Brain microvascular endothelial cell (primary cell): ENCODE measurements around the gene SDC1.

Experiments used
- DNase-seq: peaks from one replicate; pipeline ENCODE4 v3.0.0-alpha.2; 2020
- H3K27ac ChIP-seq: fragments of 250-450 bp; sonication (Bioruptor Pico); 2 replicates; pipeline ENCODE4 v1.5.1; 2020; ENCODE audit warnings: mild to moderate bottlenecking, moderate library complexity
- H3K27me3 ChIP-seq: fragments of 250-450 bp; sonication (Bioruptor Pico); replicated peaks from 2 replicates; pipeline ENCODE4 v1.5.1; 2020; ENCODE audit warnings: mild to moderate bottlenecking
- H3K36me3 ChIP-seq: fragments of 250-450 bp; sonication (Bioruptor Pico); replicated peaks from 2 replicates; pipeline ENCODE4 v1.5.1; 2020; ENCODE audit warnings: mild to moderate bottlenecking
- H3K4me3 ChIP-seq: 2 replicates; pipeline ENCODE4 v1.5.1; 2011; ENCODE audit warnings: low read depth, mild to moderate bottlenecking, control low read depth, low read length, moderate library complexity
- CTCF ChIP-seq: IDR thresholded peaks from 2 replicates; pipeline ENCODE4 v1.5.1; 2011; ENCODE audit warnings: low read depth, mild to moderate bottlenecking, moderate library complexity, low read length, control low read depth, inconsistent platforms; ENCODE audit errors: missing control alignments
- in situ Hi-C: cut with HindIII; loops from 2 replicates; pipeline ENCODE4 v1.10.0; 2017; ENCODE audit warnings: low sequenced_read_pairs, low pct_ligation_motif_present

The SDC1 gene

GRCh38 chr2:20203072-20203471, 21.9 kb downstream of the SDC1 start:
- in situ Hi-C loops: no loop called here

GRCh38 chr2:20201671-20202070, 23.3 kb downstream of the SDC1 start:
- no peaks in the 10 kb centered on the region for H3K27me3 ChIP-seq
- DNase-seq: no peak
- no peak overlapping the region for H3K27ac ChIP-seq
- H3K4me3 ChIP-seq: no peak overlapping the region
- no peak for TF ChIP-seq CTCF
- H3K36me3 ChIP-seq: no peaks in the 10 kb centered on the region
- in situ Hi-C loops: no loop called here

More at GRCh38 chr2:20203072-20203471, 21.9 kb downstream of the SDC1 start:
- H3K36me3 ChIP-seq: no peaks in the 10 kb centered on the region
- H3K4me3 ChIP-seq: no peak overlapping the region
- TF ChIP-seq CTCF: no peak
- H3K27me3 ChIP-seq: no peaks in the 10 kb centered on the region
- H3K27ac ChIP-seq: no peak overlapping the region
- DNase-seq: no peak

- in situ Hi-C loops: no loop called here
- no peak for TF ChIP-seq CTCF
- DNase-seq: no peak
- no peaks in the 10 kb centered on the region for H3K36me3 ChIP-seq
- no peak overlapping the region for H3K27ac ChIP-seq
- no peak overlapping the region for H3K4me3 ChIP-seq
- no peaks in the 10 kb centered on the region for H3K27me3 ChIP-seq
Observed at GRCh38 chr2:20200697-20201555, 24.0 kb downstream of the SDC1 start.

GRCh38 chr2:20199633-20200270, 25.2 kb downstream of the SDC1 start:
- TF ChIP-seq CTCF: no peak
- no peak overlapping the region for H3K4me3 ChIP-seq
- no peak for DNase-seq
- no peaks in the 10 kb centered on the region for H3K27me3 ChIP-seq
- H3K36me3 ChIP-seq: no peaks in the 10 kb centered on the region
- H3K27ac ChIP-seq: no peak overlapping the region
- in situ Hi-C loops: no loop called here

- no peak for DNase-seq
- H3K4me3 ChIP-seq: no peak overlapping the region
- H3K27ac ChIP-seq: no peak overlapping the region
- no peaks in the 10 kb centered on the region for H3K36me3 ChIP-seq
- TF ChIP-seq CTCF: no peak
- no peaks in the 10 kb centered on the region for H3K27me3 ChIP-seq
- in situ Hi-C loops: no loop called here
Observed at GRCh38 chr2:20198796-20199632, 25.9 kb downstream of the SDC1 start.
